ENCODE data around the gene ATXN2L. TPM values are rescaled to one million over a fixed set of nuclear protein-coding genes. Genes with fewer than 3 reads are reported as not detected.

ATXN2L gene
- total RNA-seq, 1 experiment from 2014 or later: 270 TPM

- no peak for ATAC-seq
- Histone ChIP-seq H3K4me3 (ENCODE audit: low read depth in 2 of 2, low read length in 2 of 2) (peak overlapping the region; percentile 73 to 77), H3K27ac (ENCODE audit: low read length) (peak overlapping the region; percentile 99), H3K4me1 (ENCODE audit: control insufficient read depth, insufficient read depth, low read length) (peaks cover 26% of the 10 kb centered on the region), H3K9me3 (ENCODE audit: control insufficient read depth, insufficient read depth, low read depth, low read length) (no peaks in the 10 kb centered on the region), H3K36me3 (ENCODE audit: control insufficient read depth, insufficient read depth, low read length) (peaks cover 27% of the 10 kb centered on the region), H3K27me3 (ENCODE audit: control insufficient read depth, insufficient read depth, low read length) (no peaks in the 10 kb centered on the region)
- ChIA-PET POLR2A (interaction anchor here (0.6 kb wide), 1 partner anchor 62 kb away, joined by 4 read pairs; no protein-coding TSS in a partner anchor), CTCF (no interaction called here)
- no peak for TF ChIP-seq CTCF (IDR thresholded peaks at IDR 0.05)
- TF ChIP-seq REST (IDR thresholded peaks at IDR 0.05; ENCODE audit: insufficient read depth in 1 of 2, low read depth in 2 of 2, low read length in 1 of 2): no peak
- TF ChIP-seq SIN3A (IDR thresholded peaks at IDR 0.05; ENCODE audit: borderline replicate concordance, insufficient read depth, low read depth, low read length): no peak
- TF ChIP-seq POLR2AphosphoS5 (IDR thresholded peaks at IDR 0.05; ENCODE audit: low read depth, low read length): no peak
- TSS peak; percentile 90 for BruUV-seq (replicated peaks)
- no peak for DNase-seq (ENCODE audit: low read depth, low spot score)
- intact Hi-C loops (cut with micrococcal nuclease; ENCODE audit: unreplicated experiment): no loop called here
- in situ Hi-C loops (cut with HindIII; ENCODE audit: low pct_unique_long_range_greater_than_20kb, low sequenced_read_pairs): no loop called here
These were observed 802 bp upstream of the ATXN2L start for GRCh38 chr16:28821874-28822519.

GRCh38 chr16:28823291-28823872 is 583 bp downstream of the ATXN2L start:
- H3K27me3 ChIP-seq (ENCODE audit: control insufficient read depth, insufficient read depth, low read length): no peaks in the 10 kb centered on the region
- ChIA-PET POLR2A (no interaction called here), CTCF (no interaction called here)
- no peaks in the 10 kb centered on the region for H3K9me3 ChIP-seq (ENCODE audit: control insufficient read depth, insufficient read depth, low read depth, low read length)
- BruUV-seq (replicated peaks): no TSS peak
- DNase-seq (ENCODE audit: low read depth, low spot score): no peak
- in situ Hi-C loops (cut with HindIII; ENCODE audit: low pct_unique_long_range_greater_than_20kb, low sequenced_read_pairs): no loop called here
- H3K4me1 ChIP-seq (ENCODE audit: control insufficient read depth, insufficient read depth, low read length): peaks cover 26% of the 10 kb centered on the region
- TF ChIP-seq CTCF (IDR thresholded peaks at IDR 0.05) (no peak), SIN3A (IDR thresholded peaks at IDR 0.05; ENCODE audit: borderline replicate concordance, insufficient read depth, low read depth, low read length) (no peak), POLR2AphosphoS5 (IDR thresholded peaks at IDR 0.05; ENCODE audit: low read depth, low read length) (no peak), TCF7L2 (IDR thresholded peaks at IDR 0.05; ENCODE audit: low read depth, low read length) (no peak), REST (IDR thresholded peaks at IDR 0.05; ENCODE audit: insufficient read depth in 1 of 2, low read depth in 2 of 2, low read length in 1 of 2) (no peak)
- peaks cover 36% of the 10 kb centered on the region for H3K36me3 ChIP-seq (ENCODE audit: control insufficient read depth, insufficient read depth, low read length)
- peak; percentile 53; the same call in 1 of the 2 replicates for ATAC-seq
- intact Hi-C loops (cut with micrococcal nuclease; ENCODE audit: unreplicated experiment): no loop called here
- peak overlapping the region; percentile 93 for H3K27ac ChIP-seq (ENCODE audit: low read length)
- peak overlapping the region; percentile 73 to 77 for H3K4me3 ChIP-seq (ENCODE audit: low read depth in 2 of 2, low read length in 2 of 2)

Data from Panc1 (cell line).